ENCODE data around the gene TRIM37.

GRCh38 chr17:59018019-59018418 is 88.7 kb downstream of the TRIM37 start:
- TF ChIP-seq CTCF (IDR thresholded peaks at IDR 0.05 in 8 of 11, conservative IDR thresholded peaks at IDR 0.05 in 3 of 11) (no peak), POLR2AphosphoS5 (IDR thresholded peaks at IDR 0.05) (no peak)

All from spleen (tissue), 7 donors.